H9 (cell line): ENCODE measurements around the gene HOXC13. TPM values are rescaled to one million over a fixed set of nuclear protein-coding genes. Genes with fewer than 3 reads are reported as not detected.

Experiments
- DNase-seq: peaks from one replicate; pipeline ENCODE4 v3.0.0-alpha.2; 2017
- H2AFZ ChIP-seq: one replicate; pipeline ENCODE4 v1.6.1; 2013; ENCODE audit warnings: mild to moderate bottlenecking, low read length, control low read depth, moderate library complexity
- H2AK5ac ChIP-seq: 2 replicates; pipeline ENCODE4 v1.6.1; 2013; ENCODE audit warnings: low read length, control low read depth, mixed read lengths; ENCODE audit not compliant: insufficient read length
- H2BK120ac ChIP-seq: one replicate; pipeline ENCODE4 v1.6.1; 2013; ENCODE audit warnings: low read depth, mild to moderate bottlenecking, low read length, control low read depth, inconsistent platforms; ENCODE audit not compliant: poor library complexity, severe bottlenecking
- H2BK12ac ChIP-seq: 2 replicates; pipeline ENCODE4 v1.6.1; 2013; ENCODE audit warnings: low read length, control low read depth, mixed read lengths, low read depth; ENCODE audit not compliant: insufficient read length
- H2BK15ac ChIP-seq: 2 replicates; pipeline ENCODE4 v1.6.1; 2013; ENCODE audit warnings: low read depth, low read length, control low read depth
- H2BK20ac ChIP-seq: one replicate; pipeline ENCODE4 v1.6.1; 2013; ENCODE audit warnings: low read depth, mild to moderate bottlenecking, low read length, control low read depth, inconsistent platforms; ENCODE audit not compliant: poor library complexity, severe bottlenecking
- H2BK5ac ChIP-seq: 2 replicates; pipeline ENCODE4 v1.6.1; 2013; ENCODE audit warnings: low read length, control low read depth, mixed read lengths; ENCODE audit not compliant: insufficient read length
- H3K14ac ChIP-seq: 2 replicates; pipeline ENCODE4 v1.6.1; 2013; ENCODE audit warnings: low read length, control low read depth; ENCODE audit not compliant: insufficient read depth
- H3K18ac ChIP-seq: 2 replicates; pipeline ENCODE4 v1.6.1; 2013; ENCODE audit warnings: low read depth, mild to moderate bottlenecking, mixed read lengths, low read length, control low read depth; ENCODE audit not compliant: insufficient read length
- H3K23ac ChIP-seq: 2 replicates; pipeline ENCODE4 v1.6.1; 2013; ENCODE audit warnings: low read length, control low read depth, mixed read lengths, low read depth; ENCODE audit not compliant: insufficient read length
- H3K23me2 ChIP-seq: 2 replicates; pipeline ENCODE4 v1.6.1; 2013; ENCODE audit warnings: low read depth, mild to moderate bottlenecking, mixed read lengths, low read length, control low read depth; ENCODE audit not compliant: insufficient read length, poor library complexity, severe bottlenecking
- H3K27ac ChIP-seq: 2 replicates; pipeline ENCODE4 v1.5.1; 2013; ENCODE audit warnings: low read length, control low read depth, mixed read lengths, low read depth; ENCODE audit not compliant: insufficient read length
- H3K27me3 ChIP-seq: 2 replicates; pipeline ENCODE4 v1.6.1; 2013; ENCODE audit warnings: low read length, control low read depth, inconsistent platforms; ENCODE audit not compliant: insufficient read depth
- H3K4ac ChIP-seq: 2 replicates; pipeline ENCODE4 v1.6.1; 2013; ENCODE audit warnings: low read depth, mild to moderate bottlenecking, control low read depth, inconsistent platforms, low read length, moderate library complexity
- H3K4me1 ChIP-seq: 2 replicates; pipeline ENCODE4 v1.6.1; 2013; ENCODE audit warnings: low read length, control low read depth, inconsistent platforms; ENCODE audit not compliant: insufficient read depth
- H3K4me2 ChIP-seq: 2 replicates; pipeline ENCODE4 v1.6.1; 2013; ENCODE audit warnings: low read length, control low read depth, mixed read lengths; ENCODE audit not compliant: insufficient read length, insufficient read depth
- H3K56ac ChIP-seq: 2 replicates; pipeline ENCODE4 v1.6.1; 2013; ENCODE audit warnings: low read depth, mild to moderate bottlenecking, mixed read lengths, low read length, control low read depth; ENCODE audit not compliant: insufficient read length
- H3K79me1 ChIP-seq: 2 replicates; pipeline ENCODE4 v1.6.1; 2013; ENCODE audit warnings: low read depth, mild to moderate bottlenecking, moderate library complexity, low read length, control low read depth, inconsistent platforms; ENCODE audit not compliant: insufficient read depth, poor library complexity, severe bottlenecking
- H3K79me2 ChIP-seq: 2 replicates; pipeline ENCODE4 v1.6.1; 2013; ENCODE audit warnings: low read length, control low read depth, inconsistent platforms; ENCODE audit not compliant: insufficient read depth
- H3K9ac ChIP-seq: 2 replicates; pipeline ENCODE4 v1.6.1; 2013; ENCODE audit warnings: low read length, control low read depth, mixed read lengths; ENCODE audit not compliant: insufficient read length; ENCODE audit errors: extremely low read depth
- H3K9me3 ChIP-seq: one replicate; pipeline ENCODE4 v1.6.1; 2013; ENCODE audit warnings: low read depth, low read length, inconsistent platforms; ENCODE audit not compliant: control insufficient read depth
- H3T11ph ChIP-seq: one replicate; pipeline ENCODE4 v1.6.1; 2013; ENCODE audit warnings: mild to moderate bottlenecking, low read length, control low read depth, inconsistent platforms
- H4K20me1 ChIP-seq: one replicate; pipeline ENCODE4 v1.6.1; 2013; ENCODE audit not compliant: control insufficient read depth, insufficient read length, insufficient read depth
- H4K5ac ChIP-seq: 2 replicates; pipeline ENCODE4 v1.6.1; 2013; ENCODE audit warnings: low read depth, mild to moderate bottlenecking, mixed read lengths, low read length, control low read depth; ENCODE audit not compliant: insufficient read length
- H4K8ac ChIP-seq: replicated peaks from 2 replicates; pipeline ENCODE4 v1.6.1; 2013; ENCODE audit warnings: low read length, control low read depth, mixed read lengths, low read depth; ENCODE audit not compliant: insufficient read length
- H4K91ac ChIP-seq: 2 replicates; pipeline ENCODE4 v1.6.1; 2013; ENCODE audit warnings: low read depth, mild to moderate bottlenecking, moderate library complexity, mixed read lengths, low read length, control low read depth; ENCODE audit not compliant: insufficient read length
- H3K27ac Mint-ChIP-seq, 3 experiments: 2 replicates in 2 of 3; 3 replicates in 1 of 3; pipeline ENCODE4 v1.8.0; 2020 to 2021; ENCODE audit warnings: mixed read lengths in 3 of 3, mild to moderate bottlenecking in 1 of 3, moderate library complexity in 1 of 3
- H3K27me3 Mint-ChIP-seq: 2 replicates; pipeline ENCODE4 v1.8.0; 2021; ENCODE audit warnings: low read depth, mild to moderate bottlenecking, moderate library complexity, mixed read lengths
- H3K36me3 Mint-ChIP-seq, 3 experiments: 2 replicates in 2 of 3; 3 replicates in 1 of 3; pipeline ENCODE4 v1.8.0; 2020 to 2021; ENCODE audit warnings: low read depth in 3 of 3, mixed read lengths in 3 of 3; ENCODE audit not compliant: insufficient read depth in 1 of 3
- H3K4me1 Mint-ChIP-seq, 2 experiments: 2 replicates each; pipeline ENCODE4 v1.8.0; 2020; ENCODE audit warnings: mixed read lengths in 2 of 2
- H3K4me3 Mint-ChIP-seq, 2 experiments: 2 replicates in 1 of 2; 3 replicates in 1 of 2; pipeline ENCODE4 v1.8.0; 2020 to 2021; ENCODE audit warnings: mild to moderate bottlenecking in 2 of 2, mixed read lengths in 2 of 2, moderate library complexity in 1 of 2
- H3K9me3 Mint-ChIP-seq, 2 experiments: 2 replicates in 1 of 2; 3 replicates in 1 of 2; pipeline ENCODE4 v1.8.0; 2020; ENCODE audit warnings: mild to moderate bottlenecking in 2 of 2, mixed read lengths in 2 of 2, moderate library complexity in 1 of 2
- CTCF ChIP-seq: fragments of 200-600 bp; sonication (generic); conservative IDR thresholded peaks from 3 replicates; pipeline ENCODE4 v1.8.0; 2021; ENCODE audit warnings: antibody characterized with exemption, mild to moderate bottlenecking
- WGBS: extraction: QIAGEN DNeasy Blood & Tissue Kit; methylation state at CpG from one replicate; pipeline ENCODE4 v1.1.7; 2013; ENCODE audit warnings: missing lambda C conversion rate, low lambda C conversion rate, mixed read lengths; ENCODE audit not compliant: insufficient read length; ENCODE audit errors: extremely low coverage; 5-methylcytosine and 5-hydroxymethylcytosine counted together
- total RNA-seq: library from RNA; stranded (reverse); gene quantifications from 2 replicates; pipeline ENCODE4 v1.2.1, GENCODE V29; 2021

Gene HOXC13
- total RNA-seq, 1 experiment from 2014 or later = not detected

- no peak overlapping the region for H4K5ac ChIP-seq
- H4K8ac ChIP-seq = no peak overlapping the region
- H2BK12ac ChIP-seq = no peak overlapping the region
- H3K79me2 ChIP-seq = no peaks in the 10 kb centered on the region
- H3K27ac ChIP-seq = no peak overlapping the region
- no peaks in the 10 kb centered on the region for H3K23me2 ChIP-seq
- H2BK120ac ChIP-seq = no peak overlapping the region
- no peaks in the 10 kb centered on the region for H3K4me1 ChIP-seq
- H4K91ac ChIP-seq = no peak overlapping the region
- H2AFZ ChIP-seq = no peak overlapping the region
- no peak overlapping the region for H3K56ac ChIP-seq
- no peak overlapping the region for H3T11ph ChIP-seq
- H2AK5ac ChIP-seq = no peak overlapping the region
- H3K9ac ChIP-seq = no peak overlapping the region
- H3K27me3 Mint-ChIP-seq = peaks cover 100% of the 10 kb centered on the region
- H3K23ac ChIP-seq = no peak overlapping the region
- no peak overlapping the region for H3K4ac ChIP-seq
- no peaks in the 10 kb centered on the region for H4K20me1 ChIP-seq
- WGBS = no CpG with 5 or more reads among the region's 2 CpGs
- peaks cover 2 to 16% of the 10 kb centered on the region in 2 experiments; a peak in 1 of 5 replicates for H3K9me3 Mint-ChIP-seq
- no peaks in the 10 kb centered on the region for H3K36me3 Mint-ChIP-seq
- no peak overlapping the region for H2BK15ac ChIP-seq
- no peak overlapping the region for H3K18ac ChIP-seq
- no peaks in the 10 kb centered on the region for H3K9me3 ChIP-seq
- H3K4me3 Mint-ChIP-seq = no peak overlapping the region
- peaks cover 95% of the 10 kb centered on the region for H3K27me3 ChIP-seq
- DNase-seq = no peak
- H3K4me1 Mint-ChIP-seq = peaks cover 8 to 12% of the 10 kb centered on the region in 2 experiments; a peak in 3 of 4 replicates
- H2BK20ac ChIP-seq = no peak overlapping the region
- H3K79me1 ChIP-seq = no peaks in the 10 kb centered on the region
- TF ChIP-seq CTCF = no peak
- H3K4me2 ChIP-seq = no peak overlapping the region
- H2BK5ac ChIP-seq = no peak overlapping the region
- H3K27ac Mint-ChIP-seq = no peak overlapping the region; a peak in 1 of 7 replicates
- H3K14ac ChIP-seq = no peak overlapping the region
These were observed 25.7 kb downstream of the HOXC13 start for GRCh38 chr12:53964315-53964713.
